Upper lobe of left lung (tissue), 6 donors: Measurements from ENCODE around the gene SFN. TPM values are rescaled to one million over a fixed set of nuclear protein-coding genes. Genes with fewer than 3 reads are reported as not detected.
"Not testable (repeated sequence)": the region's sequence is repeated elsewhere in the genome, so short reads cannot be mapped to it uniquely, and the experiment has no call there.

ENCODE experiments used
- ATAC-seq, 2 donors: fragments of 200-7000 bp; cut with Tn5 transposase; one replicate each; pipeline ENCODE4 v1.9.1; 2022; ENCODE audit warnings: mild to moderate bottlenecking in 2 of 2, moderate library complexity in 2 of 2; ENCODE audit not compliant: low FRiP score in 2 of 2
- DNase-seq, 2 donors: peaks; one replicate each; pipeline ENCODE4 v3.0.0-alpha.2; 2019 to 2020
- H3K27ac ChIP-seq, 4 donors: fragments of 200-600 bp; sonication (generic); one replicate each; pipeline ENCODE4 v1.5.1; 2016 to 2019
- H3K27me3 ChIP-seq, 4 donors: fragments of 200-600 bp; sonication (generic); one replicate each; pipeline ENCODE4 v1.5.1; 2017 to 2019
- H3K36me3 ChIP-seq, 4 donors: fragments of 200-600 bp; sonication (generic); one replicate each; pipeline ENCODE4 v1.5.1; 2016 to 2019
- H3K4me1 ChIP-seq, 4 donors: fragments of 200-600 bp; sonication (generic); one replicate each; pipeline ENCODE4 v1.5.1; 2018 to 2019
- H3K4me3 ChIP-seq, 4 donors: fragments of 200-600 bp; sonication (generic); one replicate each; pipeline ENCODE4 v1.5.1; 2017 to 2019; ENCODE audit warnings: mild to moderate bottlenecking in 2 of 4, moderate library complexity in 1 of 4
- H3K9me3 ChIP-seq, 4 donors: fragments of 200-600 bp; sonication (generic); one replicate each; pipeline ENCODE4 v1.5.1; 2018 to 2019
- CTCF ChIP-seq, 6 experiments: fragments of 450-650 bp in 4 of 6; fragments of 200-600 bp in 2 of 6; sonication (generic) in 2 of 6; IDR thresholded peaks; one replicate each; pipeline ENCODE4 v1.5.1; 2016 to 2019; ENCODE audit warnings: antibody characterized with exemption in 6 of 6
- EP300 ChIP-seq, 4 donors: sonication (generic); formaldehyde crosslinking; IDR thresholded peaks; one replicate each; pipeline ENCODE4 v1.5.1; 2017; ENCODE audit warnings: antibody characterized with exemption in 4 of 4, control low read depth in 2 of 4
- POLR2A ChIP-seq, 4 donors: fragments of 450-650 bp; IDR thresholded peaks; one replicate each; pipeline ENCODE4 v1.5.1; 2016 to 2017; ENCODE audit warnings: antibody characterized with exemption in 4 of 4, mild to moderate bottlenecking in 2 of 4
- POLR2AphosphoS5 ChIP-seq, 2 donors: sonication (generic); formaldehyde crosslinking; IDR thresholded peaks; one replicate each; pipeline ENCODE4 v1.5.1; 2017; ENCODE audit warnings: antibody characterized with exemption in 2 of 2
- WGBS, 2 donors: methylation state at CpG; one replicate each; pipeline ENCODE4 v1.1.5; 2017 to 2018; 5-methylcytosine and 5-hydroxymethylcytosine counted together
- total RNA-seq, 6 donors: library from RNA; depleted of rRNA in 4 of 6; stranded (reverse); fragments of >200 nt in 4 of 6; gene quantifications; one replicate each; pipeline versions ENCODE4 v1.1.0 to v1.2.1, GENCODE V29; 2016 to 2021
- donor health status: DM: no; HTN: no; CAD: no; lungs with moderate emphysema.
- donor health status: DM: no; HTN: yes; CAD: no; lungs with severe emphysema.

Gene SFN
- total RNA-seq, 6 donors from 2014 or later = 21.0 to 129 (median 70.1) TPM

DNA sequence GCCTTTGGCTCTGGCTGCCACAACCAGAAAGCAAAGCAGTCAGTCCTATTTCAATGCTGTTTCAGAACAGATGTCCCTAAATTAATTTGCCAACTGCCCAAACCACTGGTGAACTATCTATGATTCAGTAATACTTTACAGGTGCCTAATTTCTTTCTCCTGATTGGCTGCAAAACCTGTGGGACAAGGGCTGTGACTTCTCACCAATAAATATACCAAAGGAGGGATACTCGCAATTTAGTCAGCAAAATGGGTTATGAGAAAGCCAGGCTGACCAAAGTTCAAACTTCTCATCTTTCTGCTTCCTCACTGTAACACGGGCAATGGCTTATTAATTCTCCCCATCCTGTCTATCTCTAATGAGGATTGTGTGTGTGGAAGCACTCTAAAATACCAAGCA lies 14.4 kb downstream of the SFN start:
- no peak overlapping the region for H3K4me3 ChIP-seq
- peaks cover 13 to 66% (median 33%) of the 10 kb centered on the region in 4 donors for H3K36me3 ChIP-seq
- 73% methylated on average over 2 of the region's 2 CpGs for WGBS, 2 donors
- no peaks in the 10 kb centered on the region for H3K27me3 ChIP-seq
- H3K27ac ChIP-seq = no peak overlapping the region
- no peak for ATAC-seq
- no peaks in the 10 kb centered on the region for H3K9me3 ChIP-seq
- no peak for TF ChIP-seq CTCF (IDR thresholded peaks at IDR 0.05)
- TF ChIP-seq EP300 (IDR thresholded peaks at IDR 0.05) = no peak
- TF ChIP-seq POLR2A (IDR thresholded peaks at IDR 0.05) = no peak
- TF ChIP-seq POLR2AphosphoS5 (IDR thresholded peaks at IDR 0.05) = no peak
- no peak for DNase-seq
- peaks cover 0 to 4% (median 2%) of the 10 kb centered on the region in 4 donors for H3K4me1 ChIP-seq

- ATAC-seq = no peak
- Histone ChIP-seq H3K27me3 (no peaks in the 10 kb centered on the region), H3K36me3 (peaks cover 37 to 91% (median 58%) of the 10 kb centered on the region in 4 donors), H3K4me1 (peaks cover 0 to 4% (median 2%) of the 10 kb centered on the region in 4 donors), H3K27ac (no peak overlapping the region), H3K4me3 (no peak overlapping the region), H3K9me3 (no peaks in the 10 kb centered on the region)
- TF ChIP-seq POLR2AphosphoS5 (IDR thresholded peaks at IDR 0.05) (no peak), EP300 (IDR thresholded peaks at IDR 0.05) (no peak), CTCF (IDR thresholded peaks at IDR 0.05) (no peak), POLR2A (IDR thresholded peaks at IDR 0.05) (no peak)
- no peak for DNase-seq
- 93 to 95% methylated on average over 4 of the region's 4 CpGs for WGBS, 2 donors
Observed at GRCh38 chr1:26879793-26880192, 16.8 kb downstream of the SFN start.

GRCh38 chr1:26881611-26882010 lies 18.7 kb downstream of the SFN start:
- WGBS, 2 donors = 79 to 88% methylated on average over 6 of the region's 6 CpGs
- H3K9me3 ChIP-seq, H3K4me1 ChIP-seq, ATAC-seq, H3K4me3 ChIP-seq, DNase-seq, H3K27ac ChIP-seq, H3K27me3 ChIP-seq: not testable (repeated sequence)
- H3K36me3 ChIP-seq = peaks cover 55 to 99% (median 73%) of the 10 kb centered on the region in 4 donors

- Histone ChIP-seq H3K4me3 (no peak overlapping the region), H3K9me3 (no peaks in the 10 kb centered on the region), H3K4me1 (peaks cover 0 to under 1% (median under 1%) of the 10 kb centered on the region in 4 donors), H3K27me3 (no peaks in the 10 kb centered on the region), H3K27ac (no peak overlapping the region), H3K36me3 (peaks cover 55 to 100% (median 84%) of the 10 kb centered on the region in 4 donors)
- ATAC-seq = no peak
- DNase-seq = no peak
- 91 to 92% methylated on average over 5 of the region's 5 CpGs for WGBS, 2 donors
- TF ChIP-seq POLR2AphosphoS5 (IDR thresholded peaks at IDR 0.05) = no peak
- TF ChIP-seq POLR2A (IDR thresholded peaks at IDR 0.05) = no peak
- no peak for TF ChIP-seq EP300 (IDR thresholded peaks at IDR 0.05)
Observed at GRCh38 chr1:26882696-26883463, 19.9 kb downstream of the SFN start.

DNA sequence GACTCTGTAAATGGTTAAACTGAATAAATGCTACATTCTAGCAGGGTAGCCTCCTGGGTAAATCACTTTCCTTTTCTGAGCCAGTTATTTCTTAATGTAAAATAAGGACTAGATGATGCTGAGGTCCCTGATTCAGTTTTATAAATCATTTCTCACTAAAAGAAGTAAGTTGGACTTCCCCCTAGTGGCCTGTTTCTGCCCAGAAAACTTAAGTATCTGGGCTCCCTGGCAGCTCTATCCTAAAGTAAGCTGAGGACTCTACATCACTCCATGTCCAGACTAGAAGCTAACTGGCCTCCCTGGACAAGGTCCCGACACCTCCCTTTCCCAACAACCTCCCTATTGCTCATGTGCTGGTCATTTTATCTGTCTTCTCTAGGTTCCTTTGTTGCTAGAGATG lies 24.2 kb downstream of the SFN start:
- Histone ChIP-seq H3K9me3 (no peaks in the 10 kb centered on the region), H3K4me3 (no peak overlapping the region), H3K36me3 (peaks cover 43 to 70% (median 66%) of the 10 kb centered on the region in 4 donors), H3K4me1 (peaks cover 13 to 23% (median 15%) of the 10 kb centered on the region in 4 donors), H3K27ac (no peak overlapping the region), H3K27me3 (no peaks in the 10 kb centered on the region)
- DNase-seq (no peak), ATAC-seq (no peak)
- TF ChIP-seq EP300 (IDR thresholded peaks at IDR 0.05) (no peak), CTCF (IDR thresholded peaks at IDR 0.05) (no peak), POLR2AphosphoS5 (IDR thresholded peaks at IDR 0.05) (no peak), POLR2A (IDR thresholded peaks at IDR 0.05) (no peak)
- WGBS, 2 donors = 81 to 83% methylated on average over 1 of the region's 1 CpG

GRCh38 chr1:26888231-26888630 lies 25.3 kb downstream of the SFN start:
- 86 to 100% methylated on average over 1 of the region's 1 CpG for WGBS, 2 donors
- no peak for ATAC-seq
- Histone ChIP-seq H3K27me3 (no peaks in the 10 kb centered on the region), H3K4me1 (peaks cover 13 to 23% (median 15%) of the 10 kb centered on the region in 4 donors), H3K36me3 (peaks cover 41 to 70% (median 66%) of the 10 kb centered on the region in 4 donors), H3K27ac (no peak overlapping the region), H3K9me3 (no peaks in the 10 kb centered on the region), H3K4me3 (no peak overlapping the region)
- TF ChIP-seq CTCF (IDR thresholded peaks at IDR 0.05) (no peak), EP300 (IDR thresholded peaks at IDR 0.05) (no peak), POLR2AphosphoS5 (IDR thresholded peaks at IDR 0.05) (no peak), POLR2A (IDR thresholded peaks at IDR 0.05) (no peak)
- no peak for DNase-seq
